ENCODE data around the gene ADH7.

GRCh38 chr4:99390055-99390454 lies 45.1 kb downstream of the ADH7 start:
- no peak for TF ChIP-seq POLR2A (IDR thresholded peaks at IDR 0.05; ENCODE audit: low read depth, low read length)
- no peak for TF ChIP-seq POLR2AphosphoS5 (IDR thresholded peaks at IDR 0.05; ENCODE audit: low read depth, low read length)
- TF ChIP-seq TAF1 (IDR thresholded peaks at IDR 0.05; ENCODE audit: low read depth, low read length): no peak
- no peak for TF ChIP-seq SPI1 (IDR thresholded peaks at IDR 0.05; ENCODE audit: low read depth, low read length)
